Adipose tissue (tissue), 3 donors: ENCODE measurements around the gene AJUBA. TPM values are rescaled to one million over a fixed set of nuclear protein-coding genes. Genes with fewer than 3 reads are reported as not detected.
"Not testable (repeated sequence)": the region's sequence is repeated elsewhere in the genome, so short reads cannot be mapped to it uniquely, and the experiment has no call there.

ENCODE experiments used
- H3K27ac ChIP-seq: one replicate; pipeline ENCODE4 v1.5.1; 2013; ENCODE audit warnings: low read depth, low read length
- WGBS, 3 donors: extraction: QIAGEN DNeasy Blood & Tissue Kit; methylation state at CpG; one replicate each; pipeline ENCODE4 v1.1.7; 2013; 5-methylcytosine and 5-hydroxymethylcytosine counted together
- polyA plus RNA-seq, 3 donors: library from polyadenylated mRNA; stranded (reverse); fragments of 200-250 nt; gene quantifications; one replicate each; pipeline ENCODE4 v1.2.3, GENCODE V29; 2013
- donor health status: healthy with polysubstance abuse.
- donor health status: Bipolar disorder and iron deficiency.
- donor health status: healthy.

AJUBA gene
- polyA plus RNA-seq, result 1 to 10 TPM; 1.6 to 3.4 (median 2.0) TPM

GRCh38 chr14:22982477-22983245 lies at the start of gene AJUBA:
AJUBA (minus strand) TSS chr14:22982551; CDS start chr14:22982266, 285 bp downstream.
- no peak within 1 kb of the TSS for H3K27ac ChIP-seq
- 0 to 1% (median 1%) methylated on average over 42 to 48 of the region's 48 CpGs for WGBS, 3 donors

GRCh38 chr14:23030936-23031335 lies 48.6 kb upstream of the AJUBA start:
- 96 to 97% (median 96%) methylated on average over 4 of the region's 4 CpGs for WGBS, 3 donors
- H3K27ac ChIP-seq, result no peak overlapping the region

GRCh38 chr14:23028799-23029198 lies 46.4 kb upstream of the AJUBA start:
- H3K27ac ChIP-seq, result no peak overlapping the region
- 50 to 86% (median 54%) methylated on average over 2 of the region's 2 CpGs for WGBS, 3 donors

- 58 to 74% (median 64%) methylated on average over 4 of the region's 4 CpGs for WGBS, 3 donors
- H3K27ac ChIP-seq, result no peak overlapping the region
These were observed 42.9 kb upstream of the AJUBA start for GRCh38 chr14:23025151-23025814.

- no peak overlapping the region for H3K27ac ChIP-seq
- WGBS, 3 donors, result 61 to 88% (median 72%) methylated on average over 7 of the region's 7 CpGs
These were observed 42.3 kb upstream of the AJUBA start for GRCh38 chr14:23024612-23025075.

- WGBS, 3 donors, result 96 to 97% (median 96%) methylated on average over 2 of the region's 2 CpGs
These were observed 41.4 kb upstream of the AJUBA start for GRCh38 chr14:23023795-23024152.

GRCh38 chr14:23023022-23023794 lies 40.9 kb upstream of the AJUBA start:
- no peak overlapping the region for H3K27ac ChIP-seq
- WGBS, 3 donors, result 77 to 86% (median 82%) methylated on average over 8 of the region's 8 CpGs

More at GRCh38 chr14:23023795-23024152, 41.4 kb upstream of the AJUBA start:
- H3K27ac ChIP-seq, result no peak overlapping the region

- whole genome bisulfite sequencing, 3 donors, result 57 to 69% (median 64%) methylated on average over 7 of the region's 7 CpGs
- H3K27ac ChIP-seq, result no peak overlapping the region
These were observed 39.6 kb upstream of the AJUBA start for GRCh38 chr14:23021889-23022442.

GRCh38 chr14:23021434-23021833 lies 39.1 kb upstream of the AJUBA start:
- 62 to 74% (median 64%) methylated on average over 9 of the region's 9 CpGs for WGBS, 3 donors
- no peak overlapping the region for H3K27ac ChIP-seq

GRCh38 chr14:23020143-23021128 lies 38.1 kb upstream of the AJUBA start:
- H3K27ac ChIP-seq, result no peak overlapping the region
- 87 to 96% (median 90%) methylated on average over 7 of the region's 7 CpGs for WGBS, 3 donors

GRCh38 chr14:23018107-23018506 lies 35.8 kb upstream of the AJUBA start:
- H3K27ac ChIP-seq, result no peak overlapping the region

GRCh38 chr14:23017091-23017490 lies 34.7 kb upstream of the AJUBA start:
- H3K27ac ChIP-seq, result no peak overlapping the region
- 86 to 90% (median 90%) methylated on average over 5 of the region's 5 CpGs for WGBS, 3 donors

- WGBS, 3 donors, result 55 to 76% (median 64%) methylated on average over 4 of the region's 4 CpGs
- H3K27ac ChIP-seq, result no peak overlapping the region
These were observed 33.3 kb upstream of the AJUBA start for GRCh38 chr14:23015618-23016017.

GRCh38 chr14:23013749-23014054 lies 31.4 kb upstream of the AJUBA start:
- WGBS, 3 donors, result 92 to 93% (median 93%) methylated on average over 5 of the region's 5 CpGs
- not testable (repeated sequence) for H3K27ac ChIP-seq

GRCh38 chr14:23013054-23013748 lies 30.9 kb upstream of the AJUBA start:
- H3K27ac ChIP-seq, result no peak overlapping the region
- WGBS, 3 donors, result 67 to 82% (median 72%) methylated on average over 6 of the region's 6 CpGs

GRCh38 chr14:23009939-23010726 lies 27.8 kb upstream of the AJUBA start, which contains the start of gene C14orf93:
C14orf93 (minus strand) TSS chr14:23010143; CDS start chr14:22999023, 11,120 bp downstream.
- no peak within 1 kb of the TSS for H3K27ac ChIP-seq
- WGBS, 3 donors, result 1 to 3% (median 1%) methylated on average over 40 of the region's 40 CpGs
